Lower leg skin (tissue), 4 donors: ENCODE measurements around the gene GPR4. TPM values are rescaled to one million over a fixed set of nuclear protein-coding genes. Genes with fewer than 3 reads are reported as not detected.

Source experiments
- DNase-seq, 2 donors: peaks; one replicate each; pipeline ENCODE4 v3.0.0-alpha.2; 2019; ENCODE audit warnings: low spot score in 2 of 2
- H3K4me3 ChIP-seq: fragments of 200-600 bp; sonication (generic); 2 replicates; pipeline ENCODE4 v1.5.1; 2017; ENCODE audit warnings: mild to moderate bottlenecking, low read depth; ENCODE audit not compliant: poor library complexity, severe bottlenecking
- POLR2A ChIP-seq, 2 donors: fragments of 450-650 bp; IDR thresholded peaks; one replicate each; pipeline ENCODE4 v1.6.1; 2016 to 2017; ENCODE audit warnings: antibody characterized with exemption in 2 of 2, mild to moderate bottlenecking in 1 of 2, moderate library complexity in 1 of 2
- WGBS, 2 donors: methylation state at CpG; one replicate each; pipeline ENCODE4 v1.1.5; 2018; 5-methylcytosine and 5-hydroxymethylcytosine counted together
- intact Hi-C: fragments of 100-400 bp; cut with DNase I; formaldehyde crosslinking; loops from one replicate; pipeline ENCODE4 v1.15.0; 2023; ENCODE audit warnings: low total_unique reads
- total RNA-seq, 4 donors: library from RNA; depleted of rRNA; stranded (reverse); fragments of >200 nt; gene quantifications; one replicate each; pipeline ENCODE4 v1.1.0, GENCODE V29; 2016
- TF ChIP-seq, protein P1 (sequence below), 3 donors: fragments of 450-650 bp; IDR thresholded peaks; one replicate each; pipeline ENCODE4 v1.5.1; 2016; ENCODE audit warnings: antibody characterized with exemption in 3 of 3, mild to moderate bottlenecking in 3 of 3, moderate library complexity in 2 of 3

GPR4 gene
- total RNA-seq, 4 donors from 2014 or later: 0.34 to 1.0 (median 0.70) TPM

GRCh38 chr19:45584332-45585157, 17.5 kb downstream of the GPR4 start, which contains the start of gene OPA3:
TSS of gene OPA3 (minus strand) at chr19:45584802. CDS start at chr19:45584764, 38 bp downstream.
- H3K4me3 ChIP-seq: peak within 1 kb of the TSS; percentile 53
- DNase-seq: peak; percentile 100
- TF ChIP-seq POLR2A (IDR thresholded peaks at IDR 0.05): peak in 1 of 2 donors; percentile 70
- TF ChIP-seq, protein P1, sequence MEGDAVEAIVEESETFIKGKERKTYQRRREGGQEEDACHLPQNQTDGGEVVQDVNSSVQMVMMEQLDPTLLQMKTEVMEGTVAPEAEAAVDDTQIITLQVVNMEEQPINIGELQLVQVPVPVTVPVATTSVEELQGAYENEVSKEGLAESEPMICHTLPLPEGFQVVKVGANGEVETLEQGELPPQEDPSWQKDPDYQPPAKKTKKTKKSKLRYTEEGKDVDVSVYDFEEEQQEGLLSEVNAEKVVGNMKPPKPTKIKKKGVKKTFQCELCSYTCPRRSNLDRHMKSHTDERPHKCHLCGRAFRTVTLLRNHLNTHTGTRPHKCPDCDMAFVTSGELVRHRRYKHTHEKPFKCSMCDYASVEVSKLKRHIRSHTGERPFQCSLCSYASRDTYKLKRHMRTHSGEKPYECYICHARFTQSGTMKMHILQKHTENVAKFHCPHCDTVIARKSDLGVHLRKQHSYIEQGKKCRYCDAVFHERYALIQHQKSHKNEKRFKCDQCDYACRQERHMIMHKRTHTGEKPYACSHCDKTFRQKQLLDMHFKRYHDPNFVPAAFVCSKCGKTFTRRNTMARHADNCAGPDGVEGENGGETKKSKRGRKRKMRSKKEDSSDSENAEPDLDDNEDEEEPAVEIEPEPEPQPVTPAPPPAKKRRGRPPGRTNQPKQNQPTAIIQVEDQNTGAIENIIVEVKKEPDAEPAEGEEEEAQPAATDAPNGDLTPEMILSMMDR (IDR thresholded peaks at IDR 0.05): no peak
- WGBS, 2 donors: 0 to 1% methylated on average over 47 to 61 of the region's 63 CpGs
- intact Hi-C loops: loop anchor here (5.0 kb wide), 1 partner anchor 827 kb away; no protein-coding TSS in a partner anchor

GRCh38 chr19:45581576-45581975, 20.4 kb downstream of the GPR4 start:
- no peak overlapping the region for H3K4me3 ChIP-seq
- no peak for DNase-seq
- intact Hi-C loops: loop anchor here (5.0 kb wide), 1 partner anchor 824 kb away; no protein-coding TSS in a partner anchor
- 84 to 95% methylated on average over 7 of the region's 7 CpGs for WGBS, 2 donors
- TF ChIP-seq, protein P1 (IDR thresholded peaks at IDR 0.05): no peak
- TF ChIP-seq POLR2A (IDR thresholded peaks at IDR 0.05): no peak

DNA sequence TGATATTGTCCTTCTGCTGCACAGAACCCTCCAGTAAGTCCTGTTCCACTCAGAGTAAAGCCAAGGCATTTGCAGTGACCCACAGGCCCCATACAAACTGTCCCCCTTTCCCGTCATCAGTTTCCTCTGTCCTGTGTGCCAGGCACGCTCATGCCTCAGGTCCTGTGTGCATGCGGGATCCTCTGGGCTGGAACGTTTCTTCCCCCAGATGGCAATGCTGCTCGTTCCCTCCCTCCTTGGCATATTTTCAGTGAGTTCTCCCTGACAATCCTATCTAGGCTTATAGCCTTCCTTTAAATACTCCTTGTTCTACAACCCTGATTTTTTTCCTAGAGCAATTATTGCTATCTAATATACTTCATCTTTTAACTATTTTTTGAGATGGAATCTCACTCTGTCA, 23.2 kb downstream of the GPR4 start:
- WGBS, 2 donors: 29 to 32% methylated on average over 5 of the region's 5 CpGs
- TF ChIP-seq, protein P1 (IDR thresholded peaks at IDR 0.05): no peak
- no peak for TF ChIP-seq POLR2A (IDR thresholded peaks at IDR 0.05)
- no peak for DNase-seq
- intact Hi-C loops: no loop called here
- no peak overlapping the region for H3K4me3 ChIP-seq

DNA sequence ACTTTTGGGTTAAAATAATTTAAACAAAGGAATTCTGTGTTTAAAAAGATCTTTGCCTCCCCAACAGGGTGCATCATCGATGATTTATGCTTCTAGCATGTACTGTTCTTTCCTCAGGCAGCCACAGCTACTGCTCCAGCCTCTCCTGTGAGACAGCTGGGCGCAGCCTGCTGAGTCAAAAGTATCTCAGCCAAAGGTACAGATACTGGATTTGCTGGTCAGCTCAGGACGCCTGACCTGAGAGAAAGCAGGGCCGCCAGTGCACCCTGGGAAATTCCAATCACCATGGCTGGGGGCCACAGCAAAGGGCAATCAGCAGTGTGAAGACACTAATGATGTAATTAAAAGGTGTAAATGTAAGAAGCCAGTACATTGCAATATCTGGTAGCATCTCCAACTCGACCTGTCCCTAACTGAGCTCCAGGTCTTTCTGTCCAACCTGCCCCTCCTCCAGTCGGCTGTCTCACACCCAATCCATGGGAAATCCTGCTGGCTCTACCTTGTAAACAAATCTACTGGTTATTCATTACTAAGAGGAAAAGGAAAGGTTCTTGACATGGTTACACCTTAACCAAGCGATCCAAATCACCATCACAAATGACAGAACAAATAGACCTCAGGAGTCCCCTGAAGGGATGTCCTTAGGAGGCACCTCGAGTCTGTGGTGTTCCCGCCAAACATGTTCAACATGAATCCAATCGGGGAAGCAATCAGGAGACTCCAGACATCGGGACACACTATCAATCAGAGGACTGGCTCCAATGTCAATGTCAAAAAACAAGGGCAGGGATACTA, 24.7 kb downstream of the GPR4 start:
- intact Hi-C loops: no loop called here
- 36 to 43% methylated on average over 11 of the region's 11 CpGs for WGBS, 2 donors
- H3K4me3 ChIP-seq: no peak overlapping the region
- no peak for DNase-seq
- no peak for TF ChIP-seq POLR2A (IDR thresholded peaks at IDR 0.05)
- TF ChIP-seq, protein P1 (IDR thresholded peaks at IDR 0.05): no peak

DNA sequence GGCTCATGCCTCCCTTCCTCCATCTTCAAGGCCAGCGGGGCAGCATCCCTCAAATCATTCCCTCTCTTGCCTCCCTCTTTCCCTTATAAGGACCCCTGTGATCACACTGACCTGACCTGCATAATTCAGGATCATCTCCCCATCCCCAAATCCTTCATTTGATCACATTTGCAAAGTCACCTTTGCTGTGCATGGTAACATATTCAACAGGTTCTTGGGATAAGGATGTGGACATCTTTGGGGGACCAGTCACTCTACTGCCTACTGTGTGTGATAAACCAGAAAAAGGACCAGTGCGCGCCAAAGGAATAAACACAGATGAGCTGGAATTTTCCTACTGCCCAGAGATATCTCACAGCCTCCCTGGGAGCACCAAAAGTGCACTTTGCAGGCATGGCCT, 25.3 kb downstream of the GPR4 start:
- 83 to 94% methylated on average over 3 of the region's 3 CpGs for WGBS, 2 donors
- intact Hi-C loops: no loop called here
- no peak overlapping the region for H3K4me3 ChIP-seq
- TF ChIP-seq, protein P1 (IDR thresholded peaks at IDR 0.05): no peak
- TF ChIP-seq POLR2A (IDR thresholded peaks at IDR 0.05): no peak
- no peak for DNase-seq
